Neural cell (in vitro differentiated cells): ENCODE measurements around the gene GIPC3. TPM values are rescaled to one million over a fixed set of nuclear protein-coding genes. Genes with fewer than 3 reads are reported as not detected.

Source experiments
- H2AFZ ChIP-seq: fragments of 200-600, 300-800 bp; sonication (generic), shearing (Covaris generic); 2 replicates; pipeline ENCODE4 v1.6.0; 2014; ENCODE audit warnings: low read depth, mild to moderate bottlenecking, antibody characterized with exemption, low read length, moderate library complexity
- H3F3A ChIP-seq: fragments of 200-600 bp; shearing (Covaris generic); 2 replicates; pipeline ENCODE4 v1.6.1; 2016; ENCODE audit warnings: mild to moderate bottlenecking, moderate library complexity, mixed read lengths, antibody characterized with exemption, low read length; ENCODE audit not compliant: insufficient read depth, poor library complexity, severe bottlenecking
- H3K27ac ChIP-seq: fragments of 200-600, 300-800 bp; sonication (generic), shearing (Covaris generic); 2 replicates; pipeline ENCODE4 v1.5.1; 2014; ENCODE audit warnings: mild to moderate bottlenecking, low read length, moderate library complexity
- H3K27me3 ChIP-seq: fragments of 300-800, 200-600 bp; sonication (generic), shearing (Covaris generic); 2 replicates; pipeline ENCODE4 v1.6.0; 2014; ENCODE audit warnings: mild to moderate bottlenecking, low read depth, low read length, moderate library complexity; ENCODE audit not compliant: insufficient read depth
- H3K36me3 ChIP-seq: fragments of 300-800, 200-600 bp; sonication (generic), shearing (Covaris generic); 2 replicates; pipeline ENCODE4 v1.5.1; 2014; ENCODE audit warnings: mild to moderate bottlenecking, antibody characterized with exemption, low read length, moderate library complexity; ENCODE audit not compliant: insufficient read depth
- H3K4me2 ChIP-seq: fragments of 300-800, 200-600 bp; sonication (generic), shearing (Covaris generic); 2 replicates; pipeline ENCODE4 v1.6.0; 2014; ENCODE audit warnings: mild to moderate bottlenecking, low read length
- H3K4me3 ChIP-seq: fragments of 300-800, 200-600 bp; sonication (generic), shearing (Covaris generic); 2 replicates; pipeline ENCODE4 v1.5.1; 2014; ENCODE audit warnings: mild to moderate bottlenecking, low read length, moderate library complexity
- H3K79me2 ChIP-seq: fragments of 200-600 bp; shearing (Covaris generic); replicated peaks from 2 replicates; pipeline ENCODE4 v1.6.0; 2014; ENCODE audit warnings: mild to moderate bottlenecking, low read length, moderate library complexity; ENCODE audit not compliant: insufficient read depth
- H3K9ac ChIP-seq: fragments of 300-800, 200-600 bp; sonication (generic), shearing (Covaris generic); 2 replicates; pipeline ENCODE4 v1.6.1; 2016; ENCODE audit warnings: mild to moderate bottlenecking, low read length, mixed read lengths
- H3K9me2 ChIP-seq: fragments of 200-600 bp; shearing (Covaris generic); 2 replicates; pipeline ENCODE4 v1.6.1; 2016; ENCODE audit warnings: mild to moderate bottlenecking, low read length, mixed read lengths; ENCODE audit not compliant: insufficient read depth
- H3K9me3 ChIP-seq: fragments of 200-600, 300-800 bp; sonication (generic), shearing (Covaris generic); 2 replicates; pipeline ENCODE4 v1.6.1; 2016; ENCODE audit warnings: mild to moderate bottlenecking, mixed run types, low read length, moderate library complexity, mixed read lengths
- H4K20me1 ChIP-seq: fragments of 200-600 bp; shearing (Covaris generic); 2 replicates; pipeline ENCODE4 v1.6.1; 2016; ENCODE audit warnings: mild to moderate bottlenecking, mixed run types; ENCODE audit not compliant: insufficient read depth
- EP300 ChIP-seq: fragments of 450-650 bp; conservative IDR thresholded peaks from 2 replicates; pipeline ENCODE4 v1.6.1; 2014; ENCODE audit warnings: antibody characterized with exemption, mild to moderate bottlenecking, moderate library complexity; ENCODE audit not compliant: poor library complexity, severe bottlenecking
- EZH2 ChIP-seq: fragments of 200-600, 300-800 bp; shearing (Covaris generic), sonication (generic); IDR thresholded peaks from 2 replicates; pipeline ENCODE4 v1.6.1; 2014; ENCODE audit warnings: antibody characterized with exemption, low read length, borderline replicate concordance, mild to moderate bottlenecking; ENCODE audit not compliant: insufficient read depth, poor library complexity, severe bottlenecking
- MXI1 ChIP-seq: fragments of 450-650 bp; conservative IDR thresholded peaks from 2 replicates; pipeline ENCODE4 v1.6.1; 2014; ENCODE audit warnings: antibody characterized with exemption, mild to moderate bottlenecking; ENCODE audit not compliant: poor library complexity, severe bottlenecking
- POLR2AphosphoS5 ChIP-seq: IDR thresholded peaks from 2 replicates; pipeline ENCODE4 v1.6.1; 2012
- RAD21 ChIP-seq: fragments of 450-650 bp; conservative IDR thresholded peaks from 2 replicates; pipeline ENCODE4 v1.6.1; 2014; ENCODE audit warnings: antibody characterized with exemption, mild to moderate bottlenecking, moderate library complexity
- SMC3 ChIP-seq: fragments of 450-650 bp; conservative IDR thresholded peaks from 2 replicates; pipeline ENCODE4 v1.6.1; 2014; ENCODE audit warnings: antibody characterized with exemption, mild to moderate bottlenecking, moderate library complexity; ENCODE audit not compliant: poor library complexity
- TAF1 ChIP-seq: IDR thresholded peaks from 2 replicates; pipeline ENCODE4 v1.6.1; 2012; ENCODE audit warnings: low read depth
- polyA minus RNA-seq: library from RNA; depleted of rRNA, polyadenylated mRNA; stranded (reverse); fragments of >200 nt; gene quantifications from 2 replicates; pipeline ENCODE4 v1.2.3, GENCODE V29; 2014
- polyA plus RNA-seq: library from polyadenylated mRNA; depleted of rRNA; stranded (reverse); fragments of >200 nt; gene quantifications from 2 replicates; pipeline ENCODE4 v1.2.3, GENCODE V29; 2014
- TF ChIP-seq, protein P1 (sequence below): IDR thresholded peaks from 2 replicates; pipeline ENCODE4 v1.6.1; 2012; ENCODE audit warnings: borderline replicate concordance
- TF ChIP-seq, protein P2 (sequence below): fragments of 450-650 bp; IDR thresholded peaks from 2 replicates; pipeline ENCODE4 v1.5.1; 2014; ENCODE audit warnings: antibody characterized with exemption, mild to moderate bottlenecking, moderate library complexity; ENCODE audit not compliant: poor library complexity, severe bottlenecking

GIPC3 gene, protein sequence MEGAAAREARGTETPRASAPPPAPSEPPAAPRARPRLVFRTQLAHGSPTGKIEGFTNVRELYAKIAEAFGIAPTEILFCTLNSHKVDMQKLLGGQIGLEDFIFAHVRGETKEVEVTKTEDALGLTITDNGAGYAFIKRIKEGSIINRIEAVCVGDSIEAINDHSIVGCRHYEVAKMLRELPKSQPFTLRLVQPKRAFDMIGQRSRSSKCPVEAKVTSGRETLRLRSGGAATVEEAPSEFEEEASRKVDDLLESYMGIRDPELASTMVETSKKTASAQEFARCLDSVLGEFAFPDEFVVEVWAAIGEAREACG
- polyA plus RNA-seq (not detected in 2 replicates), polyA minus RNA-seq (not detected in 2 replicates)

DNA sequence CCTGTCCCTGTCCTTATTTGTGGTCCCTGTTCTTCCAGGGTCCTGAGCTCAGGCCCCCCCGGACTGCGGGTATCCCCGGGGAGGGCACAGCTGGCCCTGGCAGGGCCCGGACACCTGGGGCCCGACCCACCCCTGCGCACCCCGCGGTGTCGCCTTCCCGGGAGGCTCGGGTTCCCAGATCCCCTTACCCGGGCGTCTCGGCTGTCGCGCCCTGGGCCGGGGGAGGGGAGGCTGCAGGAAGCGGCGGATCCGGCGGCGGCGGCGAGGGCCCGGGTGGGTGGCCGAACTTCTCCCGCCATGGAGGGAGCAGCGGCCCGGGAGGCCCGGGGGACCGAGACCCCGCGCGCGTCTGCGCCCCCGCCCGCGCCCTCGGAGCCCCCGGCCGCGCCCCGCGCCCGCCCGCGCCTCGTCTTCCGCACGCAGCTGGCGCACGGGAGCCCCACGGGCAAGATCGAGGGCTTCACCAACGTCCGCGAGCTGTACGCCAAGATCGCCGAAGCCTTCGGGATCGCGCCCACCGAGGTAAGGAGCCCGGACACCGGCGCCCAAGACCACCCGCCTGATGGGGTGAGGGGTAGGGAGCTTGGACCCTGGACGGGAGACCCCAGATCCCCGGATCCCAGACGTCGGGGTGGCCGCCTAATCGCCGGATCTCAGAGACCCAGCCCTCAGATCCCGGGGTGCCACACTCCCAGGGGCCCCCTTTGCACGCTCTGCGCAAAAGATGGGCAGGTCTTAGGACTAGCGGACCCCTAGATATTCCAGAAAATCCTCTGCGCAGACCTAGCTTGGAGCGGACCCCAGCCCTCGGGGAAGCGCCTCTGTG is at the start of gene GIPC3:
GIPC3 (plus strand) TSS at position 178 of the 826 bp plus-strand sequence; CDS start at position 298, 120 bp downstream.
- H3K79me2 ChIP-seq, result no peaks in the 10 kb centered on the region
- no peaks in the 10 kb centered on the region for H3K36me3 ChIP-seq
- H3F3A ChIP-seq, result no peaks in the 10 kb centered on the region
- H3K4me2 ChIP-seq, result no peak within 1 kb of the TSS
- no peak within 1 kb of the TSS for H3K9ac ChIP-seq
- no peaks in the 10 kb centered on the region for H4K20me1 ChIP-seq
- peaks cover 21% of the 10 kb centered on the region for H3K27me3 ChIP-seq
- no peak within 1 kb of the TSS for H2AFZ ChIP-seq
- TF ChIP-seq TAF1, result no peak
- TF ChIP-seq EP300, result no peak
- no peak for TF ChIP-seq SMC3
- TF ChIP-seq, protein P1, sequence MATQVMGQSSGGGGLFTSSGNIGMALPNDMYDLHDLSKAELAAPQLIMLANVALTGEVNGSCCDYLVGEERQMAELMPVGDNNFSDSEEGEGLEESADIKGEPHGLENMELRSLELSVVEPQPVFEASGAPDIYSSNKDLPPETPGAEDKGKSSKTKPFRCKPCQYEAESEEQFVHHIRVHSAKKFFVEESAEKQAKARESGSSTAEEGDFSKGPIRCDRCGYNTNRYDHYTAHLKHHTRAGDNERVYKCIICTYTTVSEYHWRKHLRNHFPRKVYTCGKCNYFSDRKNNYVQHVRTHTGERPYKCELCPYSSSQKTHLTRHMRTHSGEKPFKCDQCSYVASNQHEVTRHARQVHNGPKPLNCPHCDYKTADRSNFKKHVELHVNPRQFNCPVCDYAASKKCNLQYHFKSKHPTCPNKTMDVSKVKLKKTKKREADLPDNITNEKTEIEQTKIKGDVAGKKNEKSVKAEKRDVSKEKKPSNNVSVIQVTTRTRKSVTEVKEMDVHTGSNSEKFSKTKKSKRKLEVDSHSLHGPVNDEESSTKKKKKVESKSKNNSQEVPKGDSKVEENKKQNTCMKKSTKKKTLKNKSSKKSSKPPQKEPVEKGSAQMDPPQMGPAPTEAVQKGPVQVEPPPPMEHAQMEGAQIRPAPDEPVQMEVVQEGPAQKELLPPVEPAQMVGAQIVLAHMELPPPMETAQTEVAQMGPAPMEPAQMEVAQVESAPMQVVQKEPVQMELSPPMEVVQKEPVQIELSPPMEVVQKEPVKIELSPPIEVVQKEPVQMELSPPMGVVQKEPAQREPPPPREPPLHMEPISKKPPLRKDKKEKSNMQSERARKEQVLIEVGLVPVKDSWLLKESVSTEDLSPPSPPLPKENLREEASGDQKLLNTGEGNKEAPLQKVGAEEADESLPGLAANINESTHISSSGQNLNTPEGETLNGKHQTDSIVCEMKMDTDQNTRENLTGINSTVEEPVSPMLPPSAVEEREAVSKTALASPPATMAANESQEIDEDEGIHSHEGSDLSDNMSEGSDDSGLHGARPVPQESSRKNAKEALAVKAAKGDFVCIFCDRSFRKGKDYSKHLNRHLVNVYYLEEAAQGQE, result no peak
- no peak for TF ChIP-seq RAD21
- no peak for TF ChIP-seq MXI1
- no peak for TF ChIP-seq EZH2
- TF ChIP-seq, protein P2, sequence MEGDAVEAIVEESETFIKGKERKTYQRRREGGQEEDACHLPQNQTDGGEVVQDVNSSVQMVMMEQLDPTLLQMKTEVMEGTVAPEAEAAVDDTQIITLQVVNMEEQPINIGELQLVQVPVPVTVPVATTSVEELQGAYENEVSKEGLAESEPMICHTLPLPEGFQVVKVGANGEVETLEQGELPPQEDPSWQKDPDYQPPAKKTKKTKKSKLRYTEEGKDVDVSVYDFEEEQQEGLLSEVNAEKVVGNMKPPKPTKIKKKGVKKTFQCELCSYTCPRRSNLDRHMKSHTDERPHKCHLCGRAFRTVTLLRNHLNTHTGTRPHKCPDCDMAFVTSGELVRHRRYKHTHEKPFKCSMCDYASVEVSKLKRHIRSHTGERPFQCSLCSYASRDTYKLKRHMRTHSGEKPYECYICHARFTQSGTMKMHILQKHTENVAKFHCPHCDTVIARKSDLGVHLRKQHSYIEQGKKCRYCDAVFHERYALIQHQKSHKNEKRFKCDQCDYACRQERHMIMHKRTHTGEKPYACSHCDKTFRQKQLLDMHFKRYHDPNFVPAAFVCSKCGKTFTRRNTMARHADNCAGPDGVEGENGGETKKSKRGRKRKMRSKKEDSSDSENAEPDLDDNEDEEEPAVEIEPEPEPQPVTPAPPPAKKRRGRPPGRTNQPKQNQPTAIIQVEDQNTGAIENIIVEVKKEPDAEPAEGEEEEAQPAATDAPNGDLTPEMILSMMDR, result no peak
- TF ChIP-seq POLR2AphosphoS5, result no peak
- H3K9me3 ChIP-seq, result no peaks in the 10 kb centered on the region
- H3K4me3 ChIP-seq, result no peak within 1 kb of the TSS
- H3K9me2 ChIP-seq, result no peaks in the 10 kb centered on the region
- H3K27ac ChIP-seq, result no peak within 1 kb of the TSS

DNA sequence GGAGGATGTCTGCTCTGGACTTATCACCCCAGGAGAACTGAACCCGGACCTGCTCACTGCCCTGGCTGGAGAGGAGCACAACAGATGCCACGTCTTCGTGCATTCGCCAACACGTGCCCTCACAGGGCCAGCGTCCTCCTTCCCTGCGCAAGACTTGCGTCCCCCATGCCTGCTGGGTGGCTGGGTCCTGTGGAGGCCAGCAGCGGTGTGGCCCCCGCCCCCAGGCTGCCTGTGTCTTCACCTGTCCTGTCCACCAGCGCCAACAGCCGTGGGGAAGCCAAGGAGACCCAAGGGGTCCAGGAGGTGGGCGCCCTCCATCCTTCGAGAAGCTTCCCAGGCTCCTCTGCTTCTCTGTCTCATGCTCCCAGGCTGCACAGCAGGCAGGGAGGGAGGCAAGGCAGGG is 49.7 kb upstream of the GIPC3 start:
- no peaks in the 10 kb centered on the region for H3K36me3 ChIP-seq
- TF ChIP-seq EZH2, result no peak
- TF ChIP-seq RAD21, result no peak
- no peak for TF ChIP-seq MXI1
- TF ChIP-seq, protein P1, result no peak
- TF ChIP-seq POLR2AphosphoS5, result no peak
- TF ChIP-seq, protein P2, result no peak
- no peak for TF ChIP-seq EP300
- TF ChIP-seq TAF1, result no peak
- TF ChIP-seq SMC3, result no peak
- no peak overlapping the region for H3K9ac ChIP-seq
- no peaks in the 10 kb centered on the region for H4K20me1 ChIP-seq
- no peaks in the 10 kb centered on the region for H3K27me3 ChIP-seq
- H3F3A ChIP-seq, result no peaks in the 10 kb centered on the region
- H3K9me3 ChIP-seq, result no peaks in the 10 kb centered on the region
- H3K4me2 ChIP-seq, result no peak overlapping the region
- H3K79me2 ChIP-seq, result no peaks in the 10 kb centered on the region
- no peak overlapping the region for H3K4me3 ChIP-seq
- H3K27ac ChIP-seq, result no peak overlapping the region
- H3K9me2 ChIP-seq, result no peaks in the 10 kb centered on the region
- no peak overlapping the region for H2AFZ ChIP-seq
